HEK293 (cell line): ENCODE data around the gene IREB2.

Source experiments
- GLI2 ChIP-seq: fragments of 450-650 bp; formaldehyde crosslinking; IDR thresholded peaks from 2 replicates; pipeline ENCODE4; 2017; ENCODE audit warnings: missing biosample characterization, missing genetic modification characterization, low read depth, borderline replicate concordance
- HOXA7 ChIP-seq: sonication (generic); formaldehyde crosslinking; IDR thresholded peaks from 2 replicates; pipeline ENCODE4 v1.8.1; 2022; ENCODE audit warnings: missing genetic modification reagents, borderline replicate concordance
- ZBTB17 ChIP-seq: fragments of 450-650 bp; formaldehyde crosslinking; IDR thresholded peaks from 2 replicates; pipeline ENCODE4 v1.5.1; 2016; ENCODE audit warnings: missing biosample characterization, missing genetic modification characterization
- ZNF292 ChIP-seq: fragments of 450-650 bp; formaldehyde crosslinking; IDR thresholded peaks from 2 replicates; pipeline ENCODE4 v1.5.1; 2016; ENCODE audit warnings: low read depth, missing biosample characterization, missing genetic modification characterization, borderline replicate concordance
- ZNF426 ChIP-seq: fragments of 450-650 bp; formaldehyde crosslinking; IDR thresholded peaks from 2 replicates; pipeline ENCODE4 v1.5.1; 2017; ENCODE audit warnings: missing biosample characterization, missing genetic modification characterization, mild to moderate bottlenecking, inconsistent platforms, moderate library complexity
- ZNF670 ChIP-seq: fragments of 450-650 bp; formaldehyde crosslinking; IDR thresholded peaks from 2 replicates; pipeline ENCODE4 v1.5.1; 2016; ENCODE audit warnings: missing biosample characterization, missing genetic modification characterization, low read depth
- ZNF76 ChIP-seq: fragments of 450-650 bp; formaldehyde crosslinking; IDR thresholded peaks from 2 replicates; pipeline ENCODE4; 2016; ENCODE audit warnings: low read depth, missing biosample characterization, missing genetic modification characterization, borderline replicate concordance
- ZNF791 ChIP-seq: fragments of 450-650 bp; formaldehyde crosslinking; IDR thresholded peaks from 2 replicates; pipeline ENCODE4 v1.5.1; 2016; ENCODE audit warnings: missing biosample characterization, missing genetic modification characterization
- TF ChIP-seq, protein P1 (sequence below): fragments of 450-650 bp; formaldehyde crosslinking; IDR thresholded peaks from 2 replicates; pipeline ENCODE4 v1.5.1; 2016; ENCODE audit warnings: missing biosample characterization, missing genetic modification characterization
- TF ChIP-seq, protein P2 (sequence below): fragments of 450-650 bp; formaldehyde crosslinking; IDR thresholded peaks from 2 replicates; pipeline ENCODE4 v1.5.1; 2016; ENCODE audit warnings: missing biosample characterization, missing genetic modification characterization, borderline replicate concordance
- TF ChIP-seq, protein P3 (sequence below): fragments of 450-650 bp; formaldehyde crosslinking; IDR thresholded peaks from 2 replicates; pipeline ENCODE4 v1.5.1; 2016; ENCODE audit warnings: missing biosample characterization, missing genetic modification characterization
- TF ChIP-seq, protein P4 (sequence below): fragments of 450-650 bp; formaldehyde crosslinking; conservative IDR thresholded peaks from 2 replicates; pipeline ENCODE4 v1.5.1; 2016; ENCODE audit warnings: low read depth, missing biosample characterization, missing genetic modification characterization
- TF ChIP-seq, protein P5 (sequence below): fragments of 450-650 bp; formaldehyde crosslinking; IDR thresholded peaks from 2 replicates; pipeline ENCODE4 v1.5.1; 2017; ENCODE audit warnings: missing biosample characterization, missing genetic modification characterization
- TF ChIP-seq, protein P6 (sequence below): fragments of 450-650 bp; formaldehyde crosslinking; IDR thresholded peaks from 2 replicates; pipeline ENCODE4 v1.5.1; 2016; ENCODE audit warnings: missing biosample characterization, missing genetic modification characterization

IREB2 gene

DNA sequence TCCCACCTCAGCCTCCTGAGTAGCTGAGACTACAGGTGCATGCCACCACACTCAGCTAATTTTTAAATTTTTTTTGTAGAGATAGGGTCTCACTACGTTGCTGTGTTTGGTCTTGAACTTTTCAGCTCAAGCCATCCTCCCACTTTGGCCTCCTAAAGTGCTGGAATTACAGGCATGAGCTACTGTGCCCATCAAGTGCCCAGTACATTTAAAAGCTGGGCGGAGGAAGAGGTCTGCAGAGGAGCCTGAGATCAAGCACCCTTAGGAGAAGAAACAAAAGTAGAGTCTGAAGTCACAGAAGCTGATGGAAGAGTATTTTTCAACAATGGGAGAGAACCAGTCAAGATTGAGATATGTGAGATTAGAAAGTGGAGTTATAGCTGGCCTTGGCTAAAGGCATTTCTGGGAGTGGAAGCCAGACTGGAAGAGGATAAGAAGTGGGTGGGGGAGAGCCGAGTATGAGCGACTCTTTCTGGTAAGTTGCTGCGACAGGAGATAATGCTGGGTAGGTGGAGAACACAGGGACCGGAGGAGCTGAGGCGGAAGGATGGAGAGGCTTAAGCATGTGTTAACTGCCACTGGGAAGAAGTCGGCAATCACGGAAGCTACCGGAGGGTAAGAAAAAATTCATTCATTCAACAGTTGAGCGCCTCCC lies 782 bp upstream of the IREB2 start (continued):
- TF ChIP-seq, protein P1, sequence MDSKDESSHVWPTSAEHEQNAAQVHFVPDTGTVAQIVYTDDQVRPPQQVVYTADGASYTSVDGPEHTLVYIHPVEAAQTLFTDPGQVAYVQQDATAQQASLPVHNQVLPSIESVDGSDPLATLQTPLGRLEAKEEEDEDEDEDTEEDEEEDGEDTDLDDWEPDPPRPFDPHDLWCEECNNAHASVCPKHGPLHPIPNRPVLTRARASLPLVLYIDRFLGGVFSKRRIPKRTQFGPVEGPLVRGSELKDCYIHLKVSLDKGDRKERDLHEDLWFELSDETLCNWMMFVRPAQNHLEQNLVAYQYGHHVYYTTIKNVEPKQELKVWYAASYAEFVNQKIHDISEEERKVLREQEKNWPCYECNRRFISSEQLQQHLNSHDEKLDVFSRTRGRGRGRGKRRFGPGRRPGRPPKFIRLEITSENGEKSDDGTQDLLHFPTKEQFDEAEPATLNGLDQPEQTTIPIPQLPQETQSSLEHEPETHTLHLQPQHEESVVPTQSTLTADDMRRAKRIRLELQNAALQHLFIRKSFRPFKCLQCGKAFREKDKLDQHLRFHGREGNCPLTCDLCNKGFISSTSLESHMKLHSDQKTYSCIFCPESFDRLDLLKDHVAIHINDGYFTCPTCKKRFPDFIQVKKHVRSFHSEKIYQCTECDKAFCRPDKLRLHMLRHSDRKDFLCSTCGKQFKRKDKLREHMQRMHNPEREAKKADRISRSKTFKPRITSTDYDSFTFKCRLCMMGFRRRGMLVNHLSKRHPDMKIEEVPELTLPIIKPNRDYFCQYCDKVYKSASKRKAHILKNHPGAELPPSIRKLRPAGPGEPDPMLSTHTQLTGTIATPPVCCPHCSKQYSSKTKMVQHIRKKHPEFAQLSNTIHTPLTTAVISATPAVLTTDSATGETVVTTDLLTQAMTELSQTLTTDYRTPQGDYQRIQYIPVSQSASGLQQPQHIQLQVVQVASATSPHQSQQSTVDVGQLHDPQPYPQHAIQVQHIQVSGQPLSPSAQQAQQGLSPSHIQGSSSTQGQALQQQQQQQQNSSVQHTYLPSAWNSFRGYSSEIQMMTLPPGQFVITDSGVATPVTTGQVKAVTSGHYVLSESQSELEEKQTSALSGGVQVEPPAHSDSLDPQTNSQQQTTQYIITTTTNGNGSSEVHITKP (tag by site-specific recombination): peak; percentile 77
- TF ChIP-seq, protein P2, sequence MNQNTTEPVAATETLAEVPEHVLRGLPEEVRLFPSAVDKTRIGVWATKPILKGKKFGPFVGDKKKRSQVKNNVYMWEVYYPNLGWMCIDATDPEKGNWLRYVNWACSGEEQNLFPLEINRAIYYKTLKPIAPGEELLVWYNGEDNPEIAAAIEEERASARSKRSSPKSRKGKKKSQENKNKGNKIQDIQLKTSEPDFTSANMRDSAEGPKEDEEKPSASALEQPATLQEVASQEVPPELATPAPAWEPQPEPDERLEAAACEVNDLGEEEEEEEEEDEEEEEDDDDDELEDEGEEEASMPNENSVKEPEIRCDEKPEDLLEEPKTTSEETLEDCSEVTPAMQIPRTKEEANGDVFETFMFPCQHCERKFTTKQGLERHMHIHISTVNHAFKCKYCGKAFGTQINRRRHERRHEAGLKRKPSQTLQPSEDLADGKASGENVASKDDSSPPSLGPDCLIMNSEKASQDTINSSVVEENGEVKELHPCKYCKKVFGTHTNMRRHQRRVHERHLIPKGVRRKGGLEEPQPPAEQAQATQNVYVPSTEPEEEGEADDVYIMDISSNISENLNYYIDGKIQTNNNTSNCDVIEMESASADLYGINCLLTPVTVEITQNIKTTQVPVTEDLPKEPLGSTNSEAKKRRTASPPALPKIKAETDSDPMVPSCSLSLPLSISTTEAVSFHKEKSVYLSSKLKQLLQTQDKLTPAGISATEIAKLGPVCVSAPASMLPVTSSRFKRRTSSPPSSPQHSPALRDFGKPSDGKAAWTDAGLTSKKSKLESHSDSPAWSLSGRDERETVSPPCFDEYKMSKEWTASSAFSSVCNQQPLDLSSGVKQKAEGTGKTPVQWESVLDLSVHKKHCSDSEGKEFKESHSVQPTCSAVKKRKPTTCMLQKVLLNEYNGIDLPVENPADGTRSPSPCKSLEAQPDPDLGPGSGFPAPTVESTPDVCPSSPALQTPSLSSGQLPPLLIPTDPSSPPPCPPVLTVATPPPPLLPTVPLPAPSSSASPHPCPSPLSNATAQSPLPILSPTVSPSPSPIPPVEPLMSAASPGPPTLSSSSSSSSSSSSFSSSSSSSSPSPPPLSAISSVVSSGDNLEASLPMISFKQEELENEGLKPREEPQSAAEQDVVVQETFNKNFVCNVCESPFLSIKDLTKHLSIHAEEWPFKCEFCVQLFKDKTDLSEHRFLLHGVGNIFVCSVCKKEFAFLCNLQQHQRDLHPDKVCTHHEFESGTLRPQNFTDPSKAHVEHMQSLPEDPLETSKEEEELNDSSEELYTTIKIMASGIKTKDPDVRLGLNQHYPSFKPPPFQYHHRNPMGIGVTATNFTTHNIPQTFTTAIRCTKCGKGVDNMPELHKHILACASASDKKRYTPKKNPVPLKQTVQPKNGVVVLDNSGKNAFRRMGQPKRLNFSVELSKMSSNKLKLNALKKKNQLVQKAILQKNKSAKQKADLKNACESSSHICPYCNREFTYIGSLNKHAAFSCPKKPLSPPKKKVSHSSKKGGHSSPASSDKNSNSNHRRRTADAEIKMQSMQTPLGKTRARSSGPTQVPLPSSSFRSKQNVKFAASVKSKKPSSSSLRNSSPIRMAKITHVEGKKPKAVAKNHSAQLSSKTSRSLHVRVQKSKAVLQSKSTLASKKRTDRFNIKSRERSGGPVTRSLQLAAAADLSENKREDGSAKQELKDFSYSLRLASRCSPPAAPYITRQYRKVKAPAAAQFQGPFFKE: no peak
- no peak for TF ChIP-seq GLI2 (tag by site-specific recombination)
- no peak for TF ChIP-seq ZNF292 (tag by site-specific recombination)
- no peak for TF ChIP-seq HOXA7 (CRISPR knock-in tag)
- no peak for TF ChIP-seq ZNF426 (tag by site-specific recombination)
- no peak for TF ChIP-seq ZNF791 (tag by site-specific recombination)
- TF ChIP-seq, protein P3, sequence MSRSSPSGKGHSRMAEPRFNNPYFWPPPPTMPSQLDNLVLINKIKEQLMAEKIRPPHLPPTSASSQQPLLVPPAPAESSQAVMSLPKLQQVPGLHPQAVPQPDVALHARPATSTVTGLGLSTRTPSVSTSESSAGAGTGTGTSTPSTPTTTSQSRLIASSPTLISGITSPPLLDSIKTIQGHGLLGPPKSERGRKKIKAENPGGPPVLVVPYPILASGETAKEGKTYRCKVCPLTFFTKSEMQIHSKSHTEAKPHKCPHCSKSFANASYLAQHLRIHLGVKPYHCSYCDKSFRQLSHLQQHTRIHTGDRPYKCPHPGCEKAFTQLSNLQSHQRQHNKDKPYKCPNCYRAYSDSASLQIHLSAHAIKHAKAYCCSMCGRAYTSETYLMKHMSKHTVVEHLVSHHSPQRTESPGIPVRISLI: no peak
- peak; percentile 95 for TF ChIP-seq ZBTB17 (tag by site-specific recombination)
- TF ChIP-seq, protein P4, sequence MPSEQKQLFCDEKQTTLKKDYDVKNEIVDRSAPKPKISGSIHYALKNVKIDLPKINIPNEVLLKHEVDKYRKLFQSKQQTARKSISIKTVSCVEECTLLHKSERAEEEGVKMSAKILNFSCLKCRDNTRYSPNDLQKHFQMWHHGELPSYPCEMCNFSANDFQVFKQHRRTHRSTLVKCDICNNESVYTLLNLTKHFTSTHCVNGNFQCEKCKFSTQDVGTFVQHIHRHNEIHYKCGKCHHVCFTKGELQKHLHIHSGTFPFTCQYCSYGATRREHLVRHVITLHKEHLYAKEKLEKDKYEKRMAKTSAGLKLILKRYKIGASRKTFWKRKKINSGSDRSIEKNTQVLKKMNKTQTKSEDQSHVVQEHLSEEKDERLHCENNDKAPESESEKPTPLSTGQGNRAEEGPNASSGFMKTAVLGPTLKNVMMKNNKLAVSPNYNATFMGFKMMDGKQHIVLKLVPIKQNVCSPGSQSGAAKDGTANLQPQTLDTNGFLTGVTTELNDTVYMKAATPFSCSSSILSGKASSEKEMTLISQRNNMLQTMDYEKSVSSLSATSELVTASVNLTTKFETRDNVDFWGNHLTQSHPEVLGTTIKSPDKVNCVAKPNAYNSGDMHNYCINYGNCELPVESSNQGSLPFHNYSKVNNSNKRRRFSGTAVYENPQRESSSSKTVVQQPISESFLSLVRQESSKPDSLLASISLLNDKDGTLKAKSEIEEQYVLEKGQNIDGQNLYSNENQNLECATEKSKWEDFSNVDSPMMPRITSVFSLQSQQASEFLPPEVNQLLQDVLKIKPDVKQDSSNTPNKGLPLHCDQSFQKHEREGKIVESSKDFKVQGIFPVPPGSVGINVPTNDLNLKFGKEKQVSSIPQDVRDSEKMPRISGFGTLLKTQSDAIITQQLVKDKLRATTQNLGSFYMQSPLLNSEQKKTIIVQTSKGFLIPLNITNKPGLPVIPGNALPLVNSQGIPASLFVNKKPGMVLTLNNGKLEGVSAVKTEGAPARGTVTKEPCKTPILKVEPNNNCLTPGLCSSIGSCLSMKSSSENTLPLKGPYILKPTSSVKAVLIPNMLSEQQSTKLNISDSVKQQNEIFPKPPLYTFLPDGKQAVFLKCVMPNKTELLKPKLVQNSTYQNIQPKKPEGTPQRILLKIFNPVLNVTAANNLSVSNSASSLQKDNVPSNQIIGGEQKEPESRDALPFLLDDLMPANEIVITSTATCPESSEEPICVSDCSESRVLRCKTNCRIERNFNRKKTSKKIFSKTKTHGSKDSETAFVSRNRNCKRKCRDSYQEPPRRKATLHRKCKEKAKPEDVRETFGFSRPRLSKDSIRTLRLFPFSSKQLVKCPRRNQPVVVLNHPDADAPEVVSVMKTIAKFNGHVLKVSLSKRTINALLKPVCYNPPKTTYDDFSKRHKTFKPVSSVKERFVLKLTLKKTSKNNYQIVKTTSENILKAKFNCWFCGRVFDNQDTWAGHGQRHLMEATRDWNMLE (tag by site-specific recombination): no peak
- TF ChIP-seq ZNF76 (tag by site-specific recombination): no peak; the same call in 1 of the 2 replicates
- TF ChIP-seq, protein P5, sequence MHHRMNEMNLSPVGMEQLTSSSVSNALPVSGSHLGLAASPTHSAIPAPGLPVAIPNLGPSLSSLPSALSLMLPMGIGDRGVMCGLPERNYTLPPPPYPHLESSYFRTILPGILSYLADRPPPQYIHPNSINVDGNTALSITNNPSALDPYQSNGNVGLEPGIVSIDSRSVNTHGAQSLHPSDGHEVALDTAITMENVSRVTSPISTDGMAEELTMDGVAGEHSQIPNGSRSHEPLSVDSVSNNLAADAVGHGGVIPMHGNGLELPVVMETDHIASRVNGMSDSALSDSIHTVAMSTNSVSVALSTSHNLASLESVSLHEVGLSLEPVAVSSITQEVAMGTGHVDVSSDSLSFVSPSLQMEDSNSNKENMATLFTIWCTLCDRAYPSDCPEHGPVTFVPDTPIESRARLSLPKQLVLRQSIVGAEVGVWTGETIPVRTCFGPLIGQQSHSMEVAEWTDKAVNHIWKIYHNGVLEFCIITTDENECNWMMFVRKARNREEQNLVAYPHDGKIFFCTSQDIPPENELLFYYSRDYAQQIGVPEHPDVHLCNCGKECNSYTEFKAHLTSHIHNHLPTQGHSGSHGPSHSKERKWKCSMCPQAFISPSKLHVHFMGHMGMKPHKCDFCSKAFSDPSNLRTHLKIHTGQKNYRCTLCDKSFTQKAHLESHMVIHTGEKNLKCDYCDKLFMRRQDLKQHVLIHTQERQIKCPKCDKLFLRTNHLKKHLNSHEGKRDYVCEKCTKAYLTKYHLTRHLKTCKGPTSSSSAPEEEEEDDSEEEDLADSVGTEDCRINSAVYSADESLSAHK (tag by site-specific recombination): no peak
- TF ChIP-seq ZNF670 (tag by site-specific recombination): no peak
- TF ChIP-seq, protein P6, sequence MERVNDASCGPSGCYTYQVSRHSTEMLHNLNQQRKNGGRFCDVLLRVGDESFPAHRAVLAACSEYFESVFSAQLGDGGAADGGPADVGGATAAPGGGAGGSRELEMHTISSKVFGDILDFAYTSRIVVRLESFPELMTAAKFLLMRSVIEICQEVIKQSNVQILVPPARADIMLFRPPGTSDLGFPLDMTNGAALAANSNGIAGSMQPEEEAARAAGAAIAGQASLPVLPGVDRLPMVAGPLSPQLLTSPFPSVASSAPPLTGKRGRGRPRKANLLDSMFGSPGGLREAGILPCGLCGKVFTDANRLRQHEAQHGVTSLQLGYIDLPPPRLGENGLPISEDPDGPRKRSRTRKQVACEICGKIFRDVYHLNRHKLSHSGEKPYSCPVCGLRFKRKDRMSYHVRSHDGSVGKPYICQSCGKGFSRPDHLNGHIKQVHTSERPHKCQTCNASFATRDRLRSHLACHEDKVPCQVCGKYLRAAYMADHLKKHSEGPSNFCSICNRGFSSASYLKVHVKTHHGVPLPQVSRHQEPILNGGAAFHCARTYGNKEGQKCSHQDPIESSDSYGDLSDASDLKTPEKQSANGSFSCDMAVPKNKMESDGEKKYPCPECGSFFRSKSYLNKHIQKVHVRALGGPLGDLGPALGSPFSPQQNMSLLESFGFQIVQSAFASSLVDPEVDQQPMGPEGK (tag by site-specific recombination): no peak
